Measurements from ENCODE around the gene ADAM11. TPM values are rescaled to one million over a fixed set of nuclear protein-coding genes. Genes with fewer than 3 reads are reported as not detected.
"Not testable (repeated sequence)": the region's sequence is repeated elsewhere in the genome, so short reads cannot be mapped to it uniquely, and the experiment has no call there.

The ADAM11 gene
- 2.8 TPM for polyA plus RNA-seq (ENCODE audit: insufficient read length)
- long read RNA-seq, donor 1 = 0 reads
- long read RNA-seq, donor 2 = 0 reads
- long read RNA-seq, donor 3 = 0 reads
- long read RNA-seq, donor 4 = 0 reads
- long read RNA-seq, donor 5 = 0 reads
- long read RNA-seq, donor 6 = 0 reads
- long read RNA-seq, donor 7 = 0 reads
- long read RNA-seq, donor 8 = 0 reads

DNA sequence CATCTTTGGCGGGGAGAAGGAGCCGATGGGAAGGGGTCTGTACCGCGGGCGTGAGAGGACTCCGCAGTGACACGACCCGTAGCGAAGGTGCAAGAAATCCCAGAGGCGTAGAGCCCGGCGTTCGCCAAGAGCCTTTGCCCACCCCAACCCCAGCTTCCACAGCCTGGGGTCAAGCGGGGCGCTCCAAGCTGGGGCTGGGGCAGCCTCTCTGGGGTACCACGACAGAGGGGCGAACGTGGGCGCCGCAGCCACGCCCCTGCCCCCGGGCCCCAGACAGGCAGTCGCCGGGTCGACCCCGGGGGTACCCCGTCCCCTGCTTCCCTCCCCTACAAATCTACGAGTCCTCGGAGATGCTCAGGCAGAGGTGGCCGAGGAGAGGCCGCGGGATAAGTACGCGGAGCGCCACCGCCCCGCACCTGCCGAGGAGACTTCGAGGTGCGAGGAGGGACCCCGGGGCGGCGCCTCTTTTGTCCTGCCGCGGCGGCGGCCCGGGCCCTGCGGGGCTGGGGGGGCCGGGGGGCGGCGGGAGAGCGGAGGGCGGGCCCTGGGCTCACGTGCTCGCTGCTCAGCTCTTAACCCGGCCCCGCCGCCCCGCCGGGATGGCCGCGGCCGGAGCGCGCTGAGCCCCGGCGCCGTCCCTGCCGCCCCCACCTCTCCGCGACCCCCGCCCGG is at the start of gene ADAM11:
ADAM11 (plus strand) TSS at position 575 of the 672 bp plus-strand sequence. CDS start 212 bp downstream, outside the sequence.
- no peak for DNase-seq

- DNase-seq = no peak
These were observed 39.3 kb upstream of the ADAM11 start for GRCh38 chr17:44719444-44719843.

DNA sequence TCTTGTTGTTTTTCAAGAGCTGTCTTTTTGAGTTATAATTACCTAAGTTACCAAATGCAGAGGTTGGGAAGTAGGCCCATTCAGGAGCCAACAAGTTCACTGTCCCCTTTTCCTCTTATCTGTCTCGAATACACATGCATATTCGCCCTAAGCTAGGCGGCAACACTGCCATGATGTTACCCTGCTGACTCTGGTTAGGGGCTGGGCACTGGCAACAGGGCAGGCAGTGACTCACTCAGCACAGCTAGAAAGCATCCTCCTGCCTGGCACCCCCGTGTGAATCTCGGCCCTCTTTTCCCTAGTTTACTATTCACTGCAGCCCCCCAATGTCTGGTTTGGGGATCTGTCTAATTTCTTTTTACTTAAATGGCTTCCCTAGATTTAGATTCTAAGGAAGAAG is 36.5 kb upstream of the ADAM11 start:
- no peak for DNase-seq

DNA sequence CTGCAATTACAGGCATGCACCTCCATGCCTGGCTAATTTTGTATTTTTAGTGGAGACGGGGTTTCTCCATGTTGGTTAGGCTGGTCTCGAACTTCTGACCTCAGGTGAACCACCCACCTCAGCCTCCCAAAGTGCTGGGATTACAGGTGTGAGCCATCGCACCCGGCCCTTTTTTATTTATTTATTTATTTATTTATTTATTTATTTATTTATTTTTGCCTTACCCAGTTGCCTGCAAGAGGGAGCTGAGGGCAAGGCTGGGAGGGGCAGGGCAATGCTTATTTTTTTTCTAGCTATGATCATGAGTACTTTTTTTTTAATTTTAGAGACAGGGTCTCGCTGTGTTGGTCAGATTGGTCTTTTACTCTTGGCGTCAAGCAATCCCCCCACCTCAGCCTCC is 32.7 kb upstream of the ADAM11 start:
- not testable (repeated sequence) for DNase-seq

GRCh38 chr17:44733753-44734152 is 25.0 kb upstream of the ADAM11 start:
- DNase-seq = no peak

GRCh38 chr17:44734272-44734671 is 24.5 kb upstream of the ADAM11 start:
- no peak for DNase-seq

DNA sequence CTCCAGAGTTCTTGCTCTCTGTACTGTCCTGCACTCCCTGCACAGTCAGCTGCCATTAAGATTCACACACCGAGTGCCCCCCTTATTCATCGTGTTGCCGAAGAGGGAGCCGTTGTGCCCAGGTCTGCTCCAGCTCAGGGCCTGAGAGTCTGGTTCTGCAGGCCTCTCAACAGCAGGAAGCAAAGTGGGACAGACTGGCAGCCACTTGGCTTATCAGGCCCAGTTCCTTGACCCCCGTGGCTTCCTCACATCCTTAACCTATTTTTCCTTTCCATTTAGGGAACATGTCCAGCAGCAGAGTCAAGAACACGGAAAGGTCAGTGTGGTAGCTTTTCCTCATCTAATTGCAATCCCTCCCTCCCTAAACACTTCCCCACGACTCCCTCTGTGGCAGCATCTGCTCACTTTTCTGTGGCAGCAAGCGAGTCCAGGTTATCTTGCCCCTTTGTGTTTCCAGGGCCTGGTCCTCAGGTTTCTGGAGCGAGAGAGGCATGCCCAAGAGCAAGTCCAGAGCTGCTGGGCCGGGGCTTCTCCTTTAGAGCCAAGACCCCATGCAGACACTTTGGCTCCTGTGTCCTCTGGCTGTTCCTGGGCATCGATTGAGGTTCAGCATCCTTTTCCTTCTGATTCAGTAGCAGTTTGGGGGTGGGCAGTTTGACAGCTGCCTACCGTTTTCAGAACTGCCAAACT is 22.1 kb upstream of the ADAM11 start:
- DNase-seq = no peak

- DNase-seq = no peak
These were observed 20.4 kb upstream of the ADAM11 start for GRCh38 chr17:44738214-44738906.

DNA sequence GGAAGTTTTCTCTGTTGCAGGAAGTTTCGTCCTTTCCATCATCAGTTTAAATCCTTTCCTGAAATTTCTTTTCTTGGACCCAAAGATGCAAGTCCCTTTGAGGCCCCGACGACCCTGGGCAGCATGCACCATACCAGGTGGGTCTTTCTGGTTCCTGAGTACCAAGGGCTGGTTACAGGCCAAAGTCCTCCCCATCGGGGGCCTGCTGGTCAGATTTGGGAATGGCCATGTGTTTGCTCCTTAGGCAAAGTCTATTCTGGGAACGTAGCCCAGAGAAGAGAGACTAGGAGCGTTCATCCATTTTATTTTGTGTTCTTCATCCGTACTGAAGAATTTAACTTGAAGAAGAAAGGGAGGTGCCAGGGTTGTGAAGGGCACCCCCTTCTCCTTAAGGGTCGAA is 17.5 kb upstream of the ADAM11 start:
- DNase-seq = no peak

DNA sequence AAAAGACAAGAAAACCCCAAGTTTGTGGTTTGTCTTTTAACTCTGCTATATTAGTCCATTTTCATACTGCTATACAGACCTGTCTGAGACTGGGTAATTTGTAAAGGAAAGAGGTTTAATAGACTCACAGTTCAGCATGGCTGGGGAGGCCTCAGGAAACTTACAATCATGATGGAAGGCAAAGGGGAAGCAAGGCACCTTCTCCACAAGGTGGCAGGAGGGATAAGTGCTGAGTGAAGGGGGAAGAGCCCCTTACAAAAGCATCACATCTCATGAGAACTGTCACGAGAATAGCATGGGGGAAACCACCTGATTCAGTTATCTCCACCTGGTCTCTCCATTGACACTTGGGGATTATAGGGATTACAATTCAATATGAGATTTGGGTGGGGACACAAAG is 13.5 kb upstream of the ADAM11 start:
- no peak for DNase-seq

- not testable (repeated sequence) for DNase-seq
These were observed 13.1 kb upstream of the ADAM11 start for GRCh38 chr17:44745738-44746137.

DNA sequence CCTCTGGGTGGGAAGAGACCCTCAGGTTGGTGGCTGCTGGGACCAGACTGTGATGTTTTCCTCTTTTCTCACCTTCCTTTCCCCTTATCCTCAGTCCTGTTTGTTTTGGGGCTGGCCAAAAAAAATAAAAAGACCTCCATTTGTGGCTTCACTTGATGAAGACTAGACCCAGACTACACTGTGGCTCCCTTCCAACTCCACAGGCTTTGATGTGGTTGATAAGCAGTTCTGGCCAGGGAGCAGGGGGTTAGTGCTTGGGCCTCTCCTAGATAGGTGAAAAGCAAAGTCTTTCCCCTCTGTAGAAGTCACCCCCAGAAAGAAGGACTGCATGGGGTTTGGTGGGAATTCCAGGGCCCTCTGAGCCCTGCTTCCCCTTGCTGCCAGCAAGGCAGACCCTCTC is 11.2 kb upstream of the ADAM11 start:
- DNase-seq = no peak

- DNase-seq = no peak
These were observed 9.5 kb upstream of the ADAM11 start for GRCh38 chr17:44749076-44749979.

GRCh38 chr17:44749980-44750318 is 8.8 kb upstream of the ADAM11 start:
- no peak for DNase-seq

DNA sequence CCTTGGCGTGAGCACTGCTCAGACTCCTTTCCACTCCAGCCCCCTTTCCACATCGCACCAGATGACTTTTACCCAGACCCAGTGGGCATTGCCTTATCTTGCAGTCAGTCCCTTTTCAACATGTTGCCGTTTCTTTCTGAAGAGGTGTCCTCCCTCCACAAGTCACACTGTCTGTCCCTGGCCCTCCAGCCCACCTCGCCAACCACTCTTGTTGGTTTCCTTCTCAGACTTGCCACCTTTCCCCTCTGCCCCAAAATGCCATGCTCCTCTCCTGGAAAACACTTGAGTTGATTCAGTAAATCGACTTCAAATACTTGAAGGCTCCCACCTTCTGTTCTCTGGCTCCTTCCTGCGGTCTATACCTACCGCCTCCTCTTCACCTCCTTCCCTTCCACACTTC is 7.5 kb upstream of the ADAM11 start:
- no peak for DNase-seq

GRCh38 chr17:44751806-44752205 is 7.0 kb upstream of the ADAM11 start:
- DNase-seq = no peak

- no peak for DNase-seq
These were observed 5.6 kb upstream of the ADAM11 start for GRCh38 chr17:44752953-44753861.

DNA sequence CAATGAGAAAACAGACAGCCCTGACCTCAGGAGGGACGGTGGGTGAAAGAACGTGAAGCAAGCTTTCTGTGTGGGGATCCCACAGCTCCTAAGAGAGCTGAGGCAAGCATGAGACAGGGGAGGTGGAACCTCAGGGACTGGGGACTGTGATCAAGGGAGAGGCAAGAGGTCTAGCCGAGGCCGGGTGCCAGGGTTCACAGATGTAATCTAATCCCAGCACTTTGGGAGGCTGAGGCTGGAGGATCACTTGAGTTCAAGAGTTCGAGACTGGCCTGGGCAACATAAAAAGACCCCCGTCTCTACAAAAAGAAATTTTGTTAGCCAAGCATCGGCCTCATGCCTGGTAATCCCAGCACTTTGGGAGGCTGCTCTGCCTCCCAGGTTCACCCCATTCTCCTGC is 4.5 kb upstream of the ADAM11 start:
- no peak for DNase-seq

GRCh38 chr17:44755180-44755579 is 3.6 kb upstream of the ADAM11 start:
- DNase-seq = not testable (repeated sequence)

DNA sequence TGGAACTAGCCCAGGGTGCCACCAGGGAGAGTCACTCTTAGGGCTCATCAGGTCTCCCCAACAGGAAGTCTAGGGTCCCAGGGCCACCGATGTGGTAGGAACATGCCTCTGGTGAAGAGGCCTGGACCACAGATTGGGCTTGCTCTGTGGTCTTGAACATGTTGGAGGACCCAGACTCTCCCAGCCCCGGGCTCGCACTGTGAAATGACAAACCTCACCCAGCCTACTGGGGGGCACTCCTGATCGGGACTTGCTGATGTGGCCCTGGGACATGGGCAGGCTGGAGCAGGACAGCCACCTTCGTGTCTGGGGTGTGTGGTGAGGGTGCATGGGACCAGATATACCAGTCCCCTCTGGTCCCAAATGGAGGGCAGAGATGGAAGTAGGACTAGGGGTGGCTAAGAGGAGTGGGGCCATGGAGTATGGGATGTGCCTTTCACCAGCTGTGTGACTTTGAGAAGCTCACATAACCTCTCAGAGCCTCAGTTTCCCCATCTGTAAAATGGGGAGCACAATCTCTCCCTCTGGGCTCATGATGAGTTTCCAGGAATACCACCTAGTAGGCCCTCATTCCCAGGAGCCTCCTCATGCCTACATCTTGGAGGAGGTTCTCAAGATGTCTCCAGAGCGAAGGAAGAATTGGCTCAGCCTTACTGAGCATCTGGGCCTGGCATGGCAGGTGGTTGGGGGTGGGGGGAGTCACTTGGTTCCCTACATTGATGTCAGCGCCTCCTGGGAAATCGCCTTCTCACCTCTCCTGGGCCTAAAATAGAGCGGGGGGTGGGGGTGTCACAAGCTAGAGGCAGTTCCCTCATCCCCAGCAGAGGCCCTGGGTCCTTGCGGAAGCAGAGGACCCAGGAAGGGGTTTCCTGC is 1.5 kb upstream of the ADAM11 start:
- no peak for DNase-seq
